ENCODE measurements around the gene SNAPC2.

DNA sequence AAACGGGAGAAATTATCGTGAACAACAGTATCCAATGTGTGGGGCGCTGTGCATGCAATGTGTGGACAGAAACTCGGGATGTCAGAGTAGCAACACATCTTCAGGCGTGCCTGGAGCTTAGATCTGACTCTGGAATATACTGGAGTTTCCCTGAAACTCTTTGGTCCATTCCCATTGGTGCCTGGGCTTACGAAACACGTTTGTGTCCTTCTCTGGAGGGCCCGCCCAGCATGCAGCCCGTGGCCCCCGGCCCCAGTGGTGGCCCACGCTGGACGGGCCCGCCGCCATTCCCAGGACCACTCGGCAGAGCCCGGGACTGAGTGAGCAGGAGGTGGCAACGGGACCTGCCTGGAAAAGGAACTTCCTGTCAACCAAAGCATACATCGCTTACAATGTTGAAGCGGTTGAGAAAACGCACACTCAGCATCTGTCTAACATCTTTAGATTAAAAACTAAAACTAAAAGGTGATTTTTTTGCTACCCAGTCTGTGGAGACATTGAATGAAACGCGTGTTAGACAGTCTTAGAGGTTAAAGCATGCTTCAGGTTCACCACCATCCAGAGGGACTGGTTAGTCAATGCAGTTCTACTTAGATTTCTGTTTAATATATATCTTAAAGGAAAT lies 42.6 kb downstream of the SNAPC2 start:
- TF ChIP-seq, protein P1, sequence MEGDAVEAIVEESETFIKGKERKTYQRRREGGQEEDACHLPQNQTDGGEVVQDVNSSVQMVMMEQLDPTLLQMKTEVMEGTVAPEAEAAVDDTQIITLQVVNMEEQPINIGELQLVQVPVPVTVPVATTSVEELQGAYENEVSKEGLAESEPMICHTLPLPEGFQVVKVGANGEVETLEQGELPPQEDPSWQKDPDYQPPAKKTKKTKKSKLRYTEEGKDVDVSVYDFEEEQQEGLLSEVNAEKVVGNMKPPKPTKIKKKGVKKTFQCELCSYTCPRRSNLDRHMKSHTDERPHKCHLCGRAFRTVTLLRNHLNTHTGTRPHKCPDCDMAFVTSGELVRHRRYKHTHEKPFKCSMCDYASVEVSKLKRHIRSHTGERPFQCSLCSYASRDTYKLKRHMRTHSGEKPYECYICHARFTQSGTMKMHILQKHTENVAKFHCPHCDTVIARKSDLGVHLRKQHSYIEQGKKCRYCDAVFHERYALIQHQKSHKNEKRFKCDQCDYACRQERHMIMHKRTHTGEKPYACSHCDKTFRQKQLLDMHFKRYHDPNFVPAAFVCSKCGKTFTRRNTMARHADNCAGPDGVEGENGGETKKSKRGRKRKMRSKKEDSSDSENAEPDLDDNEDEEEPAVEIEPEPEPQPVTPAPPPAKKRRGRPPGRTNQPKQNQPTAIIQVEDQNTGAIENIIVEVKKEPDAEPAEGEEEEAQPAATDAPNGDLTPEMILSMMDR (optimal IDR thresholded peaks at IDR 0.05 in 1 of 3, IDR thresholded peaks at IDR 0.05 in 1 of 3, conservative IDR thresholded peaks at IDR 0.05 in 1 of 3; ENCODE audit: extremely low read depth in 1 of 3, insufficient read depth in 2 of 3, low read length in 3 of 3): no peak
- TF ChIP-seq EZH2 (IDR thresholded peaks at IDR 0.05; ENCODE audit: low read length): no peak

Measured in keratinocyte (primary cell).